GM12875 (cell line): ENCODE results near the gene KHSRP.
A peak's percentile ranks its signal among the peaks of the same experiment; 100 is the strongest.

Experiments
- H3K4me3 ChIP-seq: one replicate; pipeline ENCODE4 v1.5.1; 2011; ENCODE audit warnings: low read depth, low read length, control low read depth
- TF ChIP-seq, protein P1 (sequence below): IDR thresholded peaks from 2 replicates; pipeline ENCODE4 v1.5.1; 2011; ENCODE audit warnings: low read depth, mild to moderate bottlenecking, control low read depth, inconsistent platforms, low read length, moderate library complexity, borderline replicate concordance; ENCODE audit not compliant: insufficient read depth

KHSRP gene

DNA sequence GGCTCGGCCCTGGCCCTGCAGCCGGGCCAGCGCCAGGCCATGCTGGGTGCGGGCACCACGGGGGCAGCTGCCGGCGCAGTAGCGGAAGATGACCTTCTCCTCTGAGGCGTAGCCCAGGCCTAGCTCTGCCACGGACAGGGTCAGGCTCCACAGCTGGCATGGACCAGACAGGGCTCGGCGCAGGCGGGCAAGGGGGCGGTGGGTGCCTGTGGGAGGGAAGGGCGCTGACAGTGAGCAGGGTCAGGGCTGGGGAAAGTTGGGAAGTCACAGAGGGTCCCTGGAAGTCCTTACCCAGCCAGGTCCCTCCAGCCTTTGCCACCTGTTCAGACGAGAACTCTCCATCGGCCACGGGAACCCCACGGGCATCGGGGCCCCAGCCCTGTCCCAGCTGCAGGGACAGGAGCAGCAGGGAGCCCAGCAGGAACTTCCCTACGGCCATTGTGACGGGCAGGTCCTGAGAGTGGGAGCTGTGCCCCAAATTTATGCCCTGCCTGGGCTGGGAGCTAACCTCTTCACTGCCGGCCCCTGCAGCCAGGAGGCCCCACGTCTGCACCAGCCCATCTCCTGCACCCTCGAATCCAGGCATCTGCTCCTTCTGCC lies 49.1 kb downstream of the KHSRP start, which contains the start of gene PSPN:
Gene PSPN, minus strand, starts transcription at position 523 of the 600 bp plus-strand sequence. Its CDS starts 84 bp downstream, at position 439.
- H3K4me3 ChIP-seq: no peak within 1 kb of the TSS
- TF ChIP-seq, protein P1, sequence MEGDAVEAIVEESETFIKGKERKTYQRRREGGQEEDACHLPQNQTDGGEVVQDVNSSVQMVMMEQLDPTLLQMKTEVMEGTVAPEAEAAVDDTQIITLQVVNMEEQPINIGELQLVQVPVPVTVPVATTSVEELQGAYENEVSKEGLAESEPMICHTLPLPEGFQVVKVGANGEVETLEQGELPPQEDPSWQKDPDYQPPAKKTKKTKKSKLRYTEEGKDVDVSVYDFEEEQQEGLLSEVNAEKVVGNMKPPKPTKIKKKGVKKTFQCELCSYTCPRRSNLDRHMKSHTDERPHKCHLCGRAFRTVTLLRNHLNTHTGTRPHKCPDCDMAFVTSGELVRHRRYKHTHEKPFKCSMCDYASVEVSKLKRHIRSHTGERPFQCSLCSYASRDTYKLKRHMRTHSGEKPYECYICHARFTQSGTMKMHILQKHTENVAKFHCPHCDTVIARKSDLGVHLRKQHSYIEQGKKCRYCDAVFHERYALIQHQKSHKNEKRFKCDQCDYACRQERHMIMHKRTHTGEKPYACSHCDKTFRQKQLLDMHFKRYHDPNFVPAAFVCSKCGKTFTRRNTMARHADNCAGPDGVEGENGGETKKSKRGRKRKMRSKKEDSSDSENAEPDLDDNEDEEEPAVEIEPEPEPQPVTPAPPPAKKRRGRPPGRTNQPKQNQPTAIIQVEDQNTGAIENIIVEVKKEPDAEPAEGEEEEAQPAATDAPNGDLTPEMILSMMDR: no peak

DNA sequence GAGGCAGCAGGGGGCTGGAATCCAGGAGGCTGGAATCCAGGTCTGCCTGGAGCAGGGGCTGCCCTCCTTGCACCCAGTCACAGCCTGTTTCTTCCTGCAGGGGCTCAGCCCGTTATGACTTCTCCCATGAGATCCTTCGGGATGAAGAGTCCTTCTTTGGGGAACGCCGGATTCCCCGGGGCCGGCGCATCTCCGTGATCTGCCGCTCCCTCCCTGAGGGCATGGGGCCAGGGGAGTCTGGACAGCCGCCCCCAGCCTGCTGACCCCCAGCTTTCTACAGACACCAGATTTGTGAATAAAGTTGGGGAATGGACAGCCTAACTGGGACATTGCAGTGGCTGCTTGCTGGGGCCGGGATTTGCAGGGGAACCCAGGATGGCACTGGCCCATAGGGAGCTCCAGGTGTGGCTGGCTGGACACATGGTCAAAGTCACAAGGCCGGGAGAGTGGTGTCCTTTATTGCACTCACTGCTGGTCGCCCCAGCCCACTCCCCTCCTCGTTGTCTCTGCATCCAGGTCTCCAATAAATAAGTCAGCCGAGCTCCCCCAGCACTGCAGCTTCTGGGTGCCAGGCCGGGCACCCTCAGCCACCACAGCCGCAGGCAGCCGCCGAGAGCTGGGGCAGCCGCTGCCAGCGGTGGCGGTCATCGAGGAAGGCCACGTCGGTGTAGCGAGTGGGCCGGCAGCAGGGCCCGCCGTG lies 49.8 kb downstream of the KHSRP start:
- H3K4me3 ChIP-seq: no peak overlapping the region
- TF ChIP-seq, protein P1: no peak

DNA sequence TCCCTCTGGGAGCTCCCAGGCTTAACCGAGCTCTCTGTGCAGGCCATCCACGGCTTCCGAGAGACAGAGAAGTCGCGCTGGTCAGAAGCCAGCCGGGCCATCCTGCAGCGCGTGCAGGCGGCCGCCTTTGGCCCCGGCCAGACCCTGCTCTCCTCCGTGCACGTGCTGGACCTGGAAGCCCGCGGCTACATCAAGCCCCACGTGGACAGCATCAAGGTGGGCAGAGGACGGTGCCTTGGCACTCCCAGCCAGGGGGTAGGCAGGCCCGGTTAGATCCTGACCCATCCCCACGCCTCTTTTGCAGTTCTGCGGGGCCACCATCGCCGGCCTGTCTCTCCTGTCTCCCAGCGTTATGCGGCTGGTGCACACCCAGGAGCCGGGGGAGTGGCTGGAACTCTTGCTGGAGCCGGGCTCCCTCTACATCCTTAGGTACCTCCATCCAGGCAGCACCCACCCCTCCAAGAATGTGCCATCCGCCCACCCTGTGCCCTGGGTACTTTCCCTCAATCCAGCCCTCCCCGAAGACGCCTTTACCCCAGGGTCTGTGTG lies 50.4 kb downstream of the KHSRP start:
- TF ChIP-seq, protein P1: no peak
- H3K4me3 ChIP-seq: peak overlapping the region; percentile 36

DNA sequence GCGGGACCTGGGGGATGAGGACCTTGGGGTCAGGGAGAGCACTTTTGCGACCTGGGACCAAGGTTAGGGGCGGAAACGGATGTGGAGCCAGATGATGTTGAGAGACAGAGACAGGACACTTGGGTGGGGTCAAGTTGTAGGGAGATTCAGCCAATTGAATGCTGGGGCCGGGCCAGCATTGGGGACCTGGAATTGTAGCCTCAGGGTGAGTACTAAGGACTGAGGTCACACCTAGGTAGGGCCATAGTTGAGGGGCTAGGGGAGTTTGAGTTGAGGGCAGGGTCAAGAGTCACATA lies 50.9 kb downstream of the KHSRP start:
- H3K4me3 ChIP-seq: peak overlapping the region; percentile 36
- TF ChIP-seq, protein P1: no peak

DNA sequence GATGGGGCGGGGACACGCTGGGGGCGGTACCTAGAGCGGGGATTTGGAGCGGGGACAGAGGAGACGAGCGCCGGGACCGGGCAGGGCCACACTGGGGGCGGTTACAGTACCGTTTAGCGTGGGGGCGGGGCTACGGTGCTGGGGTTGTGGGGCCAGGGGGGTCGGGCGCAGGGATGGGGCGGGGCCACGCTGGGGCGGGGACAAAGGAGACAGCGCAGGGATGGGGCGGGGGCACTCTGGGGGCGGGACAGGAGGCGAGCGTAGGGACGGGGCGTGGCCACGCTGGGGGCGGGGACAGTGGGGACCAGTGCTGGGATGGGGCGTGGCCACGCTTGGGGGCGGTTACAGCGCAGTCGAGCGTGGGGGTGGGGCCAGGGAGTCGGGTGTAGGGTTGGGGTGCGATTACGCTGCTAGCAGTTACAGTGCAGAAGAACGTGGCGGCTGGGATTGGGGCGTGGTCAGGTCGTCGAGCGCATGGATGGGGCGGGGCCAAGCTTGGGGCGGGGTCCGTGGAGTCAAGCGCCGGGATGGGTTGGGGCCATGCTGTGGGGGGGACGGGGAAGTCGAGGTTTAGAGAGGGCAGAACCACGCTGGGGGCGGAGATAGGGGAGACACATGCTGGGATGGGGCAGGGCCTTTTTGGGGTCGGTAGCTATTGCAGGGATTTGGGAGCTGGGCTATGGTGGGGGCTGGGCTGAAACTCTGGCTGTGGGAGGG lies 51.4 kb downstream of the KHSRP start:
- H3K4me3 ChIP-seq: peak overlapping the region; percentile 97
- TF ChIP-seq, protein P1: no peak

DNA sequence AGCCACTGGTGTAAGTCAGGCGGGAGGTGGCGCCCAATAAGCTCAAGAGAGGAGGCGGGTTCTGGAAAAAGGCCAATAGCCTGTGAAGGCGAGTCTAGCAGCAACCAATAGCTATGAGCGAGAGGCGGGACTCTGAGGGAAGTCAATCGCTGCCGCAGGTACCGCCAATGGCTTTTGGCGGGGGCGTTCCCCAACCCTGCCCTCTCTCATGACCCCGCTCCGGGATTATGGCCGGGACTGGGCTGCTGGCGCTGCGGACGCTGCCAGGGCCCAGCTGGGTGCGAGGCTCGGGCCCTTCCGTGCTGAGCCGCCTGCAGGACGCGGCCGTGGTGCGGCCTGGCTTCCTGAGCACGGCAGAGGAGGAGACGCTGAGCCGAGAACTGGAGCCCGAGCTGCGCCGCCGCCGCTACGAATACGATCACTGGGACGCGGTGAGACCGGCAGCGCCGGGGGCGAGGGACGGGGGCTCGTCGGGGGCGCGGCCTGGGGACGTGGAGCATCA lies 52.0 kb downstream of the KHSRP start, which contains the start of gene ALKBH7:
Gene ALKBH7, plus strand, starts transcription at position 201 of the 502 bp plus-strand sequence. Its CDS starts 27 bp downstream, at position 228.
- TF ChIP-seq, protein P1: no peak
- H3K4me3 ChIP-seq: peak within 1 kb of the TSS; percentile 97

DNA sequence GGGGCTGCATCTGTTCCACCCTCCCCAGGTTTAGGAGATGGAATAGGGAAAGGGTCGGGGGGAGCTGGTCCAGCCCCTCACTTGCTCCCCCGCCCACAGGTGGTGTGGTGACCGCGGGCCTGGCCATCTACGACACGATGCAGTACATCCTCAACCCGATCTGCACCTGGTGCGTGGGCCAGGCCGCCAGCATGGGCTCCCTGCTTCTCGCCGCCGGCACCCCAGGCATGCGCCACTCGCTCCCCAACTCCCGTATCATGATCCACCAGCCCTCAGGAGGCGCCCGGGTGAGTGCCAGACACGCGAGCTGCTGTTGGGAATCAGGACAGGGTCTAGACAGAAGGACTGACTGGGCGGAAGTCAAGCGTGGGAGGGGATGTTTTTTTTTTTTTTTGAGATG lies 60.3 kb downstream of the KHSRP start:
- TF ChIP-seq, protein P1: no peak
- no peak overlapping the region for H3K4me3 ChIP-seq
